ENCODE measurements around the gene ENDOV. TPM values are rescaled to one million over a fixed set of nuclear protein-coding genes. Genes with fewer than 3 reads are reported as not detected.
A peak's percentile ranks its signal among the peaks of the same experiment; 100 is the strongest.

ENDOV gene
- total and polyA plus RNA-seq, 2 of the 13 experiments (the other 11 are each of a cell fraction or from before 2014, with no cell fraction given), result 15.1 to 17.1 TPM

DNA sequence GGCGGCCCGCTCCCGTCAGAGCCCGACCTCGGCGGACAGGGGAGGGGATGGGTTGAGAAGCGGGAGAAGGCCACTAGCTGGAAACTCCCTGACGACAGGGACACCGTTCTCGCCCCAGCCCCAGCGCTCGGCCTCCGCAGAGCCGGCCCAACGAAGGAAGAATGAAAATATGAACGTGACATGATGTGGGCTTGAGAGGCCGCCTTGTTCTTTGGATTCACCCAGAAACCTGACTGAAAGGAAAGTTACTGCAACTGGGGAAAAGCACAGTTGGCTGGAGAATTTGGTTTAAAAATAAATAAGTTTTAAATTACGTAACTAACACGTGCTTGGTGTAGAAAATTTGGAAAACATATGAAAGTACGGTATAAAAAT is 40.4 kb downstream of the ENDOV start (continued):
- TF ChIP-seq, protein P1, sequence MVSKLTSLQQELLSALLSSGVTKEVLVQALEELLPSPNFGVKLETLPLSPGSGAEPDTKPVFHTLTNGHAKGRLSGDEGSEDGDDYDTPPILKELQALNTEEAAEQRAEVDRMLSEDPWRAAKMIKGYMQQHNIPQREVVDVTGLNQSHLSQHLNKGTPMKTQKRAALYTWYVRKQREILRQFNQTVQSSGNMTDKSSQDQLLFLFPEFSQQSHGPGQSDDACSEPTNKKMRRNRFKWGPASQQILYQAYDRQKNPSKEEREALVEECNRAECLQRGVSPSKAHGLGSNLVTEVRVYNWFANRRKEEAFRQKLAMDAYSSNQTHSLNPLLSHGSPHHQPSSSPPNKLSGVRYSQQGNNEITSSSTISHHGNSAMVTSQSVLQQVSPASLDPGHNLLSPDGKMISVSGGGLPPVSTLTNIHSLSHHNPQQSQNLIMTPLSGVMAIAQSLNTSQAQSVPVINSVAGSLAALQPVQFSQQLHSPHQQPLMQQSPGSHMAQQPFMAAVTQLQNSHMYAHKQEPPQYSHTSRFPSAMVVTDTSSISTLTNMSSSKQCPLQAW (CRISPR knock-in tag; IDR thresholded peaks at IDR 0.05), result peak; percentile 5; the same call in 1 of the 2 replicates

DNA sequence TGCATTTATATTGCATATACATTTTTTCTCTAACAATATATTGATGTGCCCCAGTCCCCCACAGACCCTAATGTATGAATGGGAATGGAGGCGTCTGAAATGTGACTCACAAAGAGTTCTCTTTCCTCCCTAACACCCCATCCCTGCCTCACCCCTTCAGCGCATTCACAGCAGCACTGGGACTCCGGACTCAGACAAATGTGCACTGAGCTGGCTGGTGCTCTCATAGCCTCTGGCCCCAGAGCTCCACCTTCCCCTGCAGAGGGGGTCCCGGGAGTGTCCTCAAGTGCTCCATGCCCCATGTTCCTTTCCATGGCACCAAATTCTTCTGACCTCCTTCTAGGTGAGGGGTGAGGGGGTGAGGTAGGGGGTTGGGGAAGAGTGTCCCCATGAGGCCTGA is 40.8 kb downstream of the ENDOV start:
- CTCF ChIA-PET (ENCODE audit: low intra/inter-chr PET ratio, low total read pairs), result no interaction called here

More for the DNA sequence above, 40.8 kb downstream of the ENDOV start:
- no peaks in the 10 kb centered on the region for H4K20me1 ChIP-seq (ENCODE audit: insufficient read depth, low read length)
- POLR2A ChIA-PET, result interaction anchor here (1.2 to 3.1 kb wide), 10 partner anchors 9 to 942 kb away, joined by 3 to 35 read pairs (median 12); partner anchors contain the start of genes ENDOV and RPTOR
- peak; percentile 30 for DNase-seq (ENCODE audit: low spot score)
- peak overlapping the region; percentile 95 for H3K9ac ChIP-seq (ENCODE audit: insufficient read depth, low read depth, low read length)
- WGBS (ENCODE audit: low lambda C conversion rate), result 2% methylated on average over 4 of the region's 4 CpGs
- no peak overlapping the region for H3K27ac ChIP-seq (ENCODE audit: extremely low read length, insufficient read depth, low read length)
- H3K36me3 ChIP-seq (replicated peaks in 1 of 2; ENCODE audit: control insufficient read depth in 1 of 2, insufficient read depth in 2 of 2, low read length in 2 of 2), result no peaks in the 10 kb centered on the region
- BruUV-seq (replicated peaks), result no TSS peak
- H3K27me3 ChIP-seq (ENCODE audit: control insufficient read depth in 1 of 2, insufficient read depth in 2 of 2, low read length in 2 of 2), result peaks cover 7 to 55% of the 10 kb centered on the region in 2 experiments; a peak in 4 of 5 replicates
- TF ChIP-seq SOX13 (IDR thresholded peaks at IDR 0.05) (no peak), SOX13 (CRISPR knock-in tag; conservative IDR thresholded peaks at IDR 0.05 in 1 of 2, IDR thresholded peaks at IDR 0.05 in 1 of 2) (no peak), FOSL2 (CRISPR knock-in tag; IDR thresholded peaks at IDR 0.05) (0 out of 2 replicates have a peak, but pooled peaks have one; percentile 7), THAP11 (CRISPR knock-in tag; IDR thresholded peaks at IDR 0.05) (no peak), ZBTB7B (CRISPR knock-in tag; IDR thresholded peaks at IDR 0.05) (0 out of 2 replicates have a peak, but pooled peaks have one; percentile 34), SP2 (CRISPR knock-in tag; IDR thresholded peaks at IDR 0.05) (no peak), MEIS2 (CRISPR knock-in tag; IDR thresholded peaks at IDR 0.05) (no peak), MXD4 (CRISPR knock-in tag; IDR thresholded peaks at IDR 0.05) (0 out of 2 replicates have a peak, but pooled peaks have one; percentile 20)
- TF ChIP-seq, protein P2, sequence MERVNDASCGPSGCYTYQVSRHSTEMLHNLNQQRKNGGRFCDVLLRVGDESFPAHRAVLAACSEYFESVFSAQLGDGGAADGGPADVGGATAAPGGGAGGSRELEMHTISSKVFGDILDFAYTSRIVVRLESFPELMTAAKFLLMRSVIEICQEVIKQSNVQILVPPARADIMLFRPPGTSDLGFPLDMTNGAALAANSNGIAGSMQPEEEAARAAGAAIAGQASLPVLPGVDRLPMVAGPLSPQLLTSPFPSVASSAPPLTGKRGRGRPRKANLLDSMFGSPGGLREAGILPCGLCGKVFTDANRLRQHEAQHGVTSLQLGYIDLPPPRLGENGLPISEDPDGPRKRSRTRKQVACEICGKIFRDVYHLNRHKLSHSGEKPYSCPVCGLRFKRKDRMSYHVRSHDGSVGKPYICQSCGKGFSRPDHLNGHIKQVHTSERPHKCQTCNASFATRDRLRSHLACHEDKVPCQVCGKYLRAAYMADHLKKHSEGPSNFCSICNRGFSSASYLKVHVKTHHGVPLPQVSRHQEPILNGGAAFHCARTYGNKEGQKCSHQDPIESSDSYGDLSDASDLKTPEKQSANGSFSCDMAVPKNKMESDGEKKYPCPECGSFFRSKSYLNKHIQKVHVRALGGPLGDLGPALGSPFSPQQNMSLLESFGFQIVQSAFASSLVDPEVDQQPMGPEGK (CRISPR knock-in tag; IDR thresholded peaks at IDR 0.05), result 0 out of 2 replicates have a peak, but pooled peaks have one; percentile 12
- TF ChIP-seq, protein P3, sequence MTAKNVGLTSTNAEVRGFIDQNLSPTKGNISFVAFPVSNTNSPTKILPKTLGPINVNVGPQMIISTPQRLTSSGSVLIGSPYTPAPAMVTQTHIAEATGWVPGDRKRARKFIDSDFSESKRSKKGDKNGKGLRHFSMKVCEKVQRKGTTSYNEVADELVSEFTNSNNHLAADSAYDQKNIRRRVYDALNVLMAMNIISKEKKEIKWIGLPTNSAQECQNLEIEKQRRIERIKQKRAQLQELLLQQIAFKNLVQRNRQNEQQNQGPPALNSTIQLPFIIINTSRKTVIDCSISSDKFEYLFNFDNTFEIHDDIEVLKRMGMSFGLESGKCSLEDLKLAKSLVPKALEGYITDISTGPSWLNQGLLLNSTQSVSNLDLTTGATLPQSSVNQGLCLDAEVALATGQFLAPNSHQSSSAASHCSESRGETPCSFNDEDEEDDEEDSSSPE (CRISPR knock-in tag; IDR thresholded peaks at IDR 0.05), result no peak
- TF ChIP-seq, protein P4, sequence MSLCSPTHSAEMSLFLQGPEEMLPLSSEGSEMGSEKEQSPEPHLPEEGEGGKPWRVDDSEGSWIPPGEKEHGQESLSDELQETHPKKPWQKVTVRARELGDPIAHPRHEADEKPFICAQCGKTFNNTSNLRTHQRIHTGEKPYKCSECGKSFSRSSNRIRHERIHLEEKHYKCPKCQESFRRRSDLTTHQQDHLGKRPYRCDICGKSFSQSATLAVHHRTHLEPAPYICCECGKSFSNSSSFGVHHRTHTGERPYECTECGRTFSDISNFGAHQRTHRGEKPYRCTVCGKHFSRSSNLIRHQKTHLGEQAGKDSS (CRISPR knock-in tag; IDR thresholded peaks at IDR 0.05; ENCODE audit: borderline replicate concordance, low read depth), result 0 out of 2 replicates have a peak, but pooled peaks have one; percentile 55
- H3K4me3 ChIP-seq (replicated peaks in 1 of 3; ENCODE audit: insufficient read depth in 1 of 3, low read depth in 2 of 3, low read length in 3 of 3), result peak overlapping the region; percentile 65 to 88 (median 86)
- H3K9me3 ChIP-seq (ENCODE audit: low read length), result no peaks in the 10 kb centered on the region
- H2AFZ ChIP-seq (ENCODE audit: low read length), result no peak overlapping the region
- peak overlapping the region; percentile 100 for H3K4me2 ChIP-seq (ENCODE audit: low read depth, low read length)
- no peaks in the 10 kb centered on the region for H3K79me2 ChIP-seq (ENCODE audit: insufficient read depth, low read length)
- ATAC-seq, result peak; percentile 37
- in situ Hi-C loops (cut with HindIII; ENCODE audit: extremely low pct_ligation_motif_present, low pct_unique_long_range_greater_than_20kb) (no loop called here), intact Hi-C loops (cut with micrococcal nuclease; ENCODE audit: unreplicated experiment) (no loop called here)
- peaks cover 32% of the 10 kb centered on the region for H3K4me1 ChIP-seq (ENCODE audit: insufficient read depth, low read length)
- FAIRE-seq, result no peak
